ENCODE measurements around the gene ZNF774. TPM values are rescaled to one million over a fixed set of nuclear protein-coding genes. Genes with fewer than 3 reads are reported as not detected.

The ZNF774 gene
- total RNA-seq, 1 experiment from 2014 or later = 1.5 TPM

DNA sequence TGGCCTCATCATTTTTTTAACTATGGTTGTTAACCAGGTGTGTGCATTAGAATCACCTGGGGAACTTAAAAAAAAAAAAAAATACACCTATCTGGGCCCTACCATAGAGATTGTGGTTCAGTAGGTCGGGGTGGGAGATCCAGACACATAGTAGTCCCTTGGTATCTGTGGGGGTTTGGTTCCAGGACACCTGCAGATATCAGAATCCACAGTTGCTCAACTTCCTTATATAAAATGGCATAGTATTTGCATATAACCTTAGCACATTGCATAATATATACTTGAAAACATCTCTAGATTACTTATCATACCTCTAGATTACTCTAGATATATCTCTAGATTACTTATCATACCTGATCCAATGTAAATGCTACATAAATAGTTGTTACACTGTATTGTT is 41.0 kb downstream of the ZNF774 start:
- TF ChIP-seq, protein P1, sequence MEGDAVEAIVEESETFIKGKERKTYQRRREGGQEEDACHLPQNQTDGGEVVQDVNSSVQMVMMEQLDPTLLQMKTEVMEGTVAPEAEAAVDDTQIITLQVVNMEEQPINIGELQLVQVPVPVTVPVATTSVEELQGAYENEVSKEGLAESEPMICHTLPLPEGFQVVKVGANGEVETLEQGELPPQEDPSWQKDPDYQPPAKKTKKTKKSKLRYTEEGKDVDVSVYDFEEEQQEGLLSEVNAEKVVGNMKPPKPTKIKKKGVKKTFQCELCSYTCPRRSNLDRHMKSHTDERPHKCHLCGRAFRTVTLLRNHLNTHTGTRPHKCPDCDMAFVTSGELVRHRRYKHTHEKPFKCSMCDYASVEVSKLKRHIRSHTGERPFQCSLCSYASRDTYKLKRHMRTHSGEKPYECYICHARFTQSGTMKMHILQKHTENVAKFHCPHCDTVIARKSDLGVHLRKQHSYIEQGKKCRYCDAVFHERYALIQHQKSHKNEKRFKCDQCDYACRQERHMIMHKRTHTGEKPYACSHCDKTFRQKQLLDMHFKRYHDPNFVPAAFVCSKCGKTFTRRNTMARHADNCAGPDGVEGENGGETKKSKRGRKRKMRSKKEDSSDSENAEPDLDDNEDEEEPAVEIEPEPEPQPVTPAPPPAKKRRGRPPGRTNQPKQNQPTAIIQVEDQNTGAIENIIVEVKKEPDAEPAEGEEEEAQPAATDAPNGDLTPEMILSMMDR (conservative IDR thresholded peaks at IDR 0.05; ENCODE audit: low read depth, low read length) = no peak
- TF ChIP-seq EZH2 (IDR thresholded peaks at IDR 0.05; ENCODE audit: borderline replicate concordance, low read depth, low read length, poor library complexity, severe bottlenecking) = no peak
- intact Hi-C loops (cut with micrococcal nuclease; ENCODE audit: unreplicated experiment) = no loop called here
- Histone ChIP-seq H3K27me3 (replicated peaks; ENCODE audit: insufficient read depth, low read depth, low read length, poor library complexity) (no peaks in the 10 kb centered on the region), H3K4me1 (ENCODE audit: insufficient read depth, low read length, poor library complexity, severe bottlenecking) (peaks cover 5% of the 10 kb centered on the region), H3K27ac (ENCODE audit: low read depth, low read length, poor library complexity, severe bottlenecking) (no peak overlapping the region), H3K36me3 (ENCODE audit: insufficient read depth, low read length, poor library complexity, severe bottlenecking) (peaks cover 21% of the 10 kb centered on the region), H3K4me3 (ENCODE audit: low read depth, low read length, poor library complexity, severe bottlenecking) (no peak overlapping the region), H3K9me3 (ENCODE audit: low read depth, low read length, poor library complexity, severe bottlenecking) (no peaks in the 10 kb centered on the region)
- CTCF ChIA-PET = no interaction called here
- no TSS peak for BruUV-seq (replicated peaks)
- no peak for DNase-seq (ENCODE audit: low spot score)
- POLR2A ChIA-PET (ENCODE audit: low non-redundant PET) = no interaction called here

DNA sequence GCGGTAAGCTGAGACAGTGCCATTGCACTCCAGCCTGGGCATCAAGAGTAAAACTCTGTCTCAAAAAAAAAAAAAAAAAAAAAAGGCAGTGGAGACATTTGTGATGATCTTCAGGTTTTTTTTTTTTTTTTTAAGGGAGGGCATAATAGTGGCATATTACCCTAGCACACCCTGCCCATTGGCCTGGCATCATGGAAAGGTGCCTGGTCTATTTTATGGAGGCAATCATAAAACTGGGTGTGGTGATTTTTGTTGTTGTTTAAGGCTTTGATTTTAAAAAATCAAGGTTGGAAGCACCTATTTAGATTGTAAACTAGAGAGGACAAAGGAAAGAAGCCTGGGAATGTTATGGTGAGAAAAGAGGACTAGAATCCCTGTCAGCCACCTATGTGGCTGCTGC is 42.0 kb downstream of the ZNF774 start:
- Histone ChIP-seq H3K4me3 (ENCODE audit: low read depth, low read length, poor library complexity, severe bottlenecking) (no peak overlapping the region), H3K36me3 (ENCODE audit: insufficient read depth, low read length, poor library complexity, severe bottlenecking) (peaks cover 21% of the 10 kb centered on the region), H3K27me3 (replicated peaks; ENCODE audit: insufficient read depth, low read depth, low read length, poor library complexity) (no peaks in the 10 kb centered on the region), H3K27ac (ENCODE audit: low read depth, low read length, poor library complexity, severe bottlenecking) (no peak overlapping the region), H3K4me1 (ENCODE audit: insufficient read depth, low read length, poor library complexity, severe bottlenecking) (peaks cover 4% of the 10 kb centered on the region), H3K9me3 (ENCODE audit: low read depth, low read length, poor library complexity, severe bottlenecking) (no peaks in the 10 kb centered on the region)
- BruUV-seq (replicated peaks) = no TSS peak
- intact Hi-C loops (cut with micrococcal nuclease; ENCODE audit: unreplicated experiment) = no loop called here
- POLR2A ChIA-PET (ENCODE audit: low non-redundant PET) = no interaction called here
- no peak for DNase-seq (ENCODE audit: low spot score)
- CTCF ChIA-PET = no interaction called here
- TF ChIP-seq, protein P1 (conservative IDR thresholded peaks at IDR 0.05; ENCODE audit: low read depth, low read length) = no peak

DNA sequence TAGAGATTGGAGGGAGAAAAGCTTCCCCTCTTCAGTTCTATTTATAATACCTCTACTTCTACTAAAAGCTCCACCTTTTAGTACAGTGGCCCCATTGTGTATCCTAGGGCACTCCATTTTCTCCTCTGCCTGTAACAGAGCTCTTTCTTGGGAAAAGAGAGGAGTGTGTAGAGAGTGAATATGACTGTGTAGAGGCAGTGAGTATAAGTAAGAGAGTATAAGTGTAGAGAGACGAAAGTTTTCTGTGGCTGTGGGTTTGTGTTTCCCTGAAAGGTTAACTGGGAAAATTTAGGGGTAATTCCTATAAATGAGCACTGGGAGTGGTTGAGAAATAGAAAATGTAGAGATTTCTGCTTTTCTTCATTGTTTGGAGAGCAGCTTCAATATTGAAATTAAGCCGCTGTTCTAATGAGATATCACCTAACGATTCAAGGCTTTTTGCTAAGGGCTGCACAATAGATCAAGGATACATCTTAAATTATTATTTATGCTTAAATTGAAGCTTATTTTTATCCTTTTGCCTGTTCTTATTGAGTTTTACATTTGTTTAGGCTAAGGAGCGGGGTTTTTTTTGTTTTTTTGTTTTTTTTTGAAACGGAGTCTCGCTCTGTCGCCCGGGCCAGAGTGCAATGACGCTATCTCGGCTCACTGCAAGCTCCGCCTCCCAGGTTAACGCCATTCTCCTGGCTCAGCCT is 42.8 kb downstream of the ZNF774 start:
- Histone ChIP-seq H3K36me3 (ENCODE audit: insufficient read depth, low read length, poor library complexity, severe bottlenecking) (peaks cover 21% of the 10 kb centered on the region), H3K27ac (ENCODE audit: low read depth, low read length, poor library complexity, severe bottlenecking) (peak overlapping the region; percentile 2), H3K9me3 (ENCODE audit: low read depth, low read length, poor library complexity, severe bottlenecking) (no peaks in the 10 kb centered on the region), H3K4me3 (ENCODE audit: low read depth, low read length, poor library complexity, severe bottlenecking) (no peak overlapping the region), H3K4me1 (ENCODE audit: insufficient read depth, low read length, poor library complexity, severe bottlenecking) (peaks cover 3% of the 10 kb centered on the region), H3K27me3 (replicated peaks; ENCODE audit: insufficient read depth, low read depth, low read length, poor library complexity) (no peaks in the 10 kb centered on the region)
- ChIA-PET POLR2A (ENCODE audit: low non-redundant PET) (no interaction called here), CTCF (no interaction called here)
- intact Hi-C loops (cut with micrococcal nuclease; ENCODE audit: unreplicated experiment) = no loop called here
- no TSS peak for BruUV-seq (replicated peaks)
- TF ChIP-seq EZH2 (IDR thresholded peaks at IDR 0.05; ENCODE audit: borderline replicate concordance, low read depth, low read length, poor library complexity, severe bottlenecking) = no peak
- TF ChIP-seq, protein P1 (conservative IDR thresholded peaks at IDR 0.05; ENCODE audit: low read depth, low read length) = no peak
- DNase-seq (ENCODE audit: low spot score) = no peak

All from A673 (cell line).